Inflammatory macrophage treated with lipopolysaccharide for 1 hour (primary cell): Measurements from ENCODE around the gene TRAF2.

ENCODE experiments used
- DNase-seq, 2 donors: peaks; one replicate each; pipeline ENCODE4 v3.0.0-alpha.2; 2020 to 2022

TRAF2 gene

GRCh38 chr9:136964833-136965422 is 78.6 kb downstream of the TRAF2 start:
- DNase-seq = no peak

- peak; percentile 49 to 71 for DNase-seq
Observed at GRCh38 chr9:136965771-136966484, 79.6 kb downstream of the TRAF2 start.

GRCh38 chr9:136968333-136969127 is 82.2 kb downstream of the TRAF2 start:
- DNase-seq = no peak

GRCh38 chr9:136969150-136969549 is 82.8 kb downstream of the TRAF2 start:
- DNase-seq = no peak

GRCh38 chr9:136969774-136970173 is 83.5 kb downstream of the TRAF2 start:
- no peak for DNase-seq

GRCh38 chr9:136970361-136970760 is 84.0 kb downstream of the TRAF2 start:
- no peak for DNase-seq

- DNase-seq = no peak
Observed at GRCh38 chr9:136971746-136972145, 85.4 kb downstream of the TRAF2 start.

GRCh38 chr9:136972335-136972734 is 86.0 kb downstream of the TRAF2 start:
- DNase-seq = no peak

GRCh38 chr9:136972743-136973142 is 86.4 kb downstream of the TRAF2 start:
- DNase-seq = no peak

GRCh38 chr9:136973618-136974617 is 87.6 kb downstream of the TRAF2 start:
- DNase-seq = no peak

- peak in 1 of 2 donors; percentile 26 for DNase-seq
Observed at GRCh38 chr9:136974817-136975535, 88.7 kb downstream of the TRAF2 start.

GRCh38 chr9:136975644-136976043 is 89.3 kb downstream of the TRAF2 start:
- peak in 1 of 2 donors; percentile 20 for DNase-seq
